GM19455 (cell line): ENCODE measurements around the gene GNAS-AS1.

Experiments
- ATAC-seq: cut with Tn5 transposase; IDR thresholded peaks from one replicate; pipeline ENCODE4 v1.9.1; 2021; ENCODE audit not compliant: unreplicated experiment

GNAS-AS1 gene

GRCh38 chr20:58850693-58851174, at the start of gene GNAS-AS1:
Gene GNAS-AS1, minus strand, starts transcription at chr20:58850902.
- peak; percentile 89 for ATAC-seq

GRCh38 chr20:58900397-58900796, 49.7 kb upstream of the GNAS-AS1 start:
- ATAC-seq, result no peak

GRCh38 chr20:58899512-58899911, 48.8 kb upstream of the GNAS-AS1 start:
- no peak for ATAC-seq

GRCh38 chr20:58898629-58899408, 48.1 kb upstream of the GNAS-AS1 start:
- no peak for ATAC-seq

- no peak for ATAC-seq
Observed at GRCh38 chr20:58897488-58897887, 46.8 kb upstream of the GNAS-AS1 start.

- ATAC-seq, result no peak
Observed at GRCh38 chr20:58896820-58897219, 46.1 kb upstream of the GNAS-AS1 start.

GRCh38 chr20:58895448-58896180, 44.9 kb upstream of the GNAS-AS1 start:
- ATAC-seq, result no peak

GRCh38 chr20:58894652-58895447, 44.1 kb upstream of the GNAS-AS1 start:
- ATAC-seq, result no peak

GRCh38 chr20:58893355-58894120, 42.8 kb upstream of the GNAS-AS1 start:
- ATAC-seq, result no peak

- no peak for ATAC-seq
Observed at GRCh38 chr20:58892932-58893224, 42.2 kb upstream of the GNAS-AS1 start.

- no peak for ATAC-seq
Observed at GRCh38 chr20:58892141-58892931, 41.6 kb upstream of the GNAS-AS1 start.

- no peak for ATAC-seq
Observed at GRCh38 chr20:58891718-58892140, 41.0 kb upstream of the GNAS-AS1 start.

- ATAC-seq, result no peak
Observed at GRCh38 chr20:58891086-58891717, 40.5 kb upstream of the GNAS-AS1 start.

GRCh38 chr20:58890518-58891085, 39.9 kb upstream of the GNAS-AS1 start:
- ATAC-seq, result no peak

- no peak for ATAC-seq
Observed at GRCh38 chr20:58889798-58890517, 39.3 kb upstream of the GNAS-AS1 start.

GRCh38 chr20:58889334-58889760, 38.6 kb upstream of the GNAS-AS1 start:
- no peak for ATAC-seq

GRCh38 chr20:58888521-58889333, 38.0 kb upstream of the GNAS-AS1 start:
- peak; percentile 35 for ATAC-seq

GRCh38 chr20:58888103-58888502, 37.4 kb upstream of the GNAS-AS1 start:
- ATAC-seq, result no peak
